HFFc6 (cell line): Measurements from ENCODE around the gene SCIN. TPM values are rescaled to one million over a fixed set of nuclear protein-coding genes. Genes with fewer than 3 reads are reported as not detected.
"Not testable (repeated sequence)": the region's sequence is repeated elsewhere in the genome, so short reads cannot be mapped to it uniquely, and the experiment has no call there.

Experiments used
- DNase-seq: peaks from one replicate; pipeline ENCODE4 v3.0.0-alpha.2; 2018
- H3K27ac Mint-ChIP-seq: 2 replicates; pipeline ENCODE4 v1.8.0; 2020; ENCODE audit warnings: mild to moderate bottlenecking, mixed read lengths
- H3K27me3 Mint-ChIP-seq: 2 replicates; pipeline ENCODE4 v1.8.0; 2021; ENCODE audit warnings: mild to moderate bottlenecking, moderate library complexity, mixed read lengths; ENCODE audit not compliant: insufficient read depth
- H3K36me3 Mint-ChIP-seq: 2 replicates; pipeline ENCODE4 v1.8.0; 2021; ENCODE audit warnings: low read depth, mixed read lengths
- H3K4me1 Mint-ChIP-seq: 2 replicates; pipeline ENCODE4 v1.8.0; 2020; ENCODE audit warnings: low read depth, mixed read lengths
- H3K4me3 Mint-ChIP-seq: 2 replicates; pipeline ENCODE4 v1.8.0; 2020; ENCODE audit warnings: mild to moderate bottlenecking, moderate library complexity, mixed read lengths
- H3K9me3 Mint-ChIP-seq: 2 replicates; pipeline ENCODE4 v1.8.0; 2020; ENCODE audit warnings: mild to moderate bottlenecking, mixed read lengths
- CTCF ChIP-seq: fragments of 200-600 bp; sonication (generic); IDR thresholded peaks from 2 replicates; pipeline ENCODE4 v1.5.0; 2021; ENCODE audit warnings: antibody characterized with exemption, mild to moderate bottlenecking
- total RNA-seq, 6 experiments: library from RNA; stranded (reverse); fragmentation: NEBNext Ultra II Directional; extraction: Animal tissue kit (Norgen Biotek cat#: 25700); gene quantifications; 2 replicates in 1 of 6; 3 replicates in 5 of 6; pipeline ENCODE4 v1.2.3, GENCODE V29; 2021

The SCIN gene
- total RNA-seq, 6 experiments from 2014 or later = 0.92 to 50.8 (median 47.4) TPM

GRCh38 chr7:12642508-12642907, 72.0 kb downstream of the SCIN start:
- H3K27ac Mint-ChIP-seq = no peak overlapping the region
- H3K27me3 Mint-ChIP-seq = peaks cover 1% of the 10 kb centered on the region; the same call in 1 of the 2 replicates
- H3K36me3 Mint-ChIP-seq = peaks cover 8% of the 10 kb centered on the region; the same call in 1 of the 2 replicates
- no peaks in the 10 kb centered on the region for H3K9me3 Mint-ChIP-seq
- no peak overlapping the region for H3K4me3 Mint-ChIP-seq
- no peak for TF ChIP-seq CTCF
- no peak for DNase-seq
- H3K4me1 Mint-ChIP-seq = peaks cover 36% of the 10 kb centered on the region

- H3K27ac Mint-ChIP-seq = no peak overlapping the region
- H3K36me3 Mint-ChIP-seq = peaks cover 8% of the 10 kb centered on the region; the same call in 1 of the 2 replicates
- DNase-seq = no peak
- H3K4me1 Mint-ChIP-seq = peaks cover 36% of the 10 kb centered on the region
- no peak overlapping the region for H3K4me3 Mint-ChIP-seq
- TF ChIP-seq CTCF = no peak
- no peaks in the 10 kb centered on the region for H3K9me3 Mint-ChIP-seq
- peaks cover under 1% of the 10 kb centered on the region; the same call in 1 of the 2 replicates for H3K27me3 Mint-ChIP-seq
Measured at GRCh38 chr7:12643001-12643643, 72.6 kb downstream of the SCIN start.

GRCh38 chr7:12643644-12644043, 73.1 kb downstream of the SCIN start:
- Mint-ChIP-seq H3K27me3 (no peaks in the 10 kb centered on the region), H3K4me3 (no peak overlapping the region), H3K9me3 (no peaks in the 10 kb centered on the region), H3K36me3 (peaks cover 8% of the 10 kb centered on the region; the same call in 1 of the 2 replicates), H3K27ac (no peak overlapping the region), H3K4me1 (peaks cover 37% of the 10 kb centered on the region)
- no peak for TF ChIP-seq CTCF
- DNase-seq = no peak

- not testable (repeated sequence) for H3K27me3 Mint-ChIP-seq, H3K36me3 Mint-ChIP-seq, H3K4me3 Mint-ChIP-seq, DNase-seq, H3K9me3 Mint-ChIP-seq
- H3K4me1 Mint-ChIP-seq = peaks cover 45% of the 10 kb centered on the region
- H3K27ac Mint-ChIP-seq = peak overlapping the region; percentile 6; the same call in 1 of the 2 replicates
Measured at GRCh38 chr7:12645212-12645611, 74.7 kb downstream of the SCIN start.

GRCh38 chr7:12646139-12646538, 75.6 kb downstream of the SCIN start:
- TF ChIP-seq CTCF = no peak
- H3K27me3 Mint-ChIP-seq = no peaks in the 10 kb centered on the region
- peak overlapping the region; percentile 61 for H3K27ac Mint-ChIP-seq
- no peak overlapping the region for H3K4me3 Mint-ChIP-seq
- H3K36me3 Mint-ChIP-seq = peaks cover 14% of the 10 kb centered on the region; the same call in 1 of the 2 replicates
- DNase-seq = peak; percentile 55
- peaks cover 54% of the 10 kb centered on the region for H3K4me1 Mint-ChIP-seq
- no peaks in the 10 kb centered on the region for H3K9me3 Mint-ChIP-seq

- H3K4me3 Mint-ChIP-seq = peak overlapping the region; percentile 31; the same call in 1 of the 2 replicates
- peak overlapping the region; percentile 77 for H3K27ac Mint-ChIP-seq
- no peak for TF ChIP-seq CTCF
- no peaks in the 10 kb centered on the region for H3K27me3 Mint-ChIP-seq
- H3K9me3 Mint-ChIP-seq = no peaks in the 10 kb centered on the region
- H3K4me1 Mint-ChIP-seq = peaks cover 67% of the 10 kb centered on the region
- peaks cover 27% of the 10 kb centered on the region for H3K36me3 Mint-ChIP-seq
- peak; percentile 83 for DNase-seq
Measured at GRCh38 chr7:12647364-12648219, 77.1 kb downstream of the SCIN start.
